NCI-H128 (cell line): ENCODE measurements around the gene LONRF3.
"Not testable (repeated sequence)": the region's sequence is repeated elsewhere in the genome, so short reads cannot be mapped to it uniquely, and the experiment has no call there.

Source experiments
- DNase-seq: peaks from one replicate; lab custom pipeline; 2025; ENCODE audit not compliant: unreplicated experiment; lab: John Stamatoyannopoulos, UW

Gene LONRF3

DNA sequence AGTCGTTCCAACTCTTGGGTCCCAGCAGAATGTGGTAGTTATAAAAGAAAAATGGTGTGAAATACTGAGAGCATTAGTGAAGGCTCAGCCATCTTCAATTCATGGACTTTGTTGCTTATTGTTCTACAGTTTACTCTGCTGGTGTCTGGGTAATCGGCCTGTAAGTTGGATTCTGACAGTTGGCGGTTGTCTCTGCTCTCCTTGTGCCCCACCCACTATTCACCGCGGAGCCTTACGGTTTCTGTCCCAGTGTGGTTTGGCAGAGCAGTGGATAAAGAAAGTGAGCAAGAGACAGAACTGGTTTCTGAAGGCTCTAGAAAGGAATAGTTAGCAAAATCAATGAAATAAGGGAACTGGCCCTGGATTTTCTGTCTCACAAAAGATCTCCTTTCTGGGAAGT, 9.1 kb downstream of the LONRF3 start:
- DNase-seq = no peak

DNA sequence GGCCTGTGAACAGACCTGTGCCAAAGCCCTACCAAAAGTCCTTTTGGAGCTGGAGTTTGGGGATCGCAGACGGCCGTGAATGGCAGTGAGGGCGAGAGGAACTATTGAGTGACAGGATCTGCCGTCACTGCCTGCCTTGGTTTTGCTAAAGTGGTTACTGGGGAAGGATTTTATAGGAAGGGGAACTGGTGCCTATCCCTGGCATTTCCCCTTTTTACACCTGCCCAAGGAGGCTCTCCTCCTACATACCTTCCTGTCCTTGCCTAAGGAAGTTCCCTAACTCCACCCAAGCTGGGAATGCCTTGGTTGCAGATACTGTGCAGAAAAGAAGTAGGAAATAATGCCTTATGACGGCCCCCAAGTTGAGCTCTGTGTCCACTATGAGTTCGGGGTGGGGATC, 14.5 kb downstream of the LONRF3 start:
- DNase-seq = no peak

- DNase-seq = no peak
Measured at GRCh38 chrX:118989886-118990285, 15.5 kb downstream of the LONRF3 start.

- no peak for DNase-seq
Measured at GRCh38 chrX:118990512-118991227, 16.3 kb downstream of the LONRF3 start.

DNA sequence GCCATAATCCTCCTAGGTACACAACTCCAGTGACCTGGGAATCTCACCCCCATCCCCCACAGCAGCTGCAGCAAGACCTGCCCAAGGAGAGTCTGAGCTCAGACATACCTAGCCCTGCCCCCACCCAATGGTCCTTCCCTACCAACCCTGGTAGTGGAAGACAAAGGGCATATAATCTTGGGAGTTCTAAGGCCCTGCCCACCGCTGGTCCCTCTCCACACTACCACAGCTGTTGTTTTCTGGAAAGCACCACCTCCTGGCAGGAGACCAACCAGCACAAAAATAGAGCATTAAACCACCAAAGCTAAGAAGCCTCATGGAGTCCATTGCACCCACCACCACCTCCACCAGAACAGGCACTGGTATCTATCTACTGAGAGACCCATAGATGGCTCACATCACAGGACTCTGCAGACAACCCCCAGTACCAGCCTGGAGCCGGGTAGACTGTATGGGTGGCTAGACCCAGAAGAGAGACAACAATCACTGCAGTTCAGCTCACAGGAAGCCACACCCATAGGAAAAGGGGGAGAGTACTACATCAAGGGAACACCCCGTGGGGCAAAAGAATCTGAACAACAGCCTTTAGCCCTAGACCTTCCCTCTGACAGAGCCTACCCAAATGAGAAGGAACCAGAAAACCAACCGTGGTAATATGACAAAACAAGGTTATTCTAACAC, 18.2 kb downstream of the LONRF3 start:
- not testable (repeated sequence) for DNase-seq

DNA sequence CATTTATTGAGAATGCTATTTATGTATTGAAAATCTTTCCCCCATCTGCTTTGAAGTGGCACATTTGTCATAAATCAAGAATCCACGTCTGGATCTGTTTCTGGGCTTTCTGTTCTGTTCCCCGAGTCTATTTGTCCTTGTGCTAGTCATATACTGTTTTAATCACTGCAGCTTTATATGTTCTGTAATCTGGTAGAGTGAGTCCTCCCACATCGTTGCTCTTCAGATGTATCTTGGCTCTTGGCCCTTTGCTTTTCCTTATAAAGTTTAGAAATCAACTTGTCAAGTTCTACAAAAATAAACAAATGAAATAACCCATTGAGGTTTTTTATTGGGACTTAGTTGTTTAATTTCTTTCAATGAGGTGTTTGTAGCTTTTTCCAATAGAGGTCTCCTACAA, 29.0 kb downstream of the LONRF3 start:
- no peak for DNase-seq

- DNase-seq = no peak
Measured at GRCh38 chrX:119004920-119005524, 30.6 kb downstream of the LONRF3 start.

GRCh38 chrX:119007189-119007770, 32.9 kb downstream of the LONRF3 start:
- no peak for DNase-seq

GRCh38 chrX:119008110-119008744, 33.8 kb downstream of the LONRF3 start:
- DNase-seq = no peak

GRCh38 chrX:119009071-119009470, 34.7 kb downstream of the LONRF3 start:
- no peak for DNase-seq

GRCh38 chrX:119010491-119010890, 36.1 kb downstream of the LONRF3 start:
- no peak for DNase-seq

- DNase-seq = no peak
Measured at GRCh38 chrX:119013164-119013563, 38.7 kb downstream of the LONRF3 start.

- DNase-seq = no peak
Measured at GRCh38 chrX:119015407-119016237, 41.2 kb downstream of the LONRF3 start.

GRCh38 chrX:119017077-119017476, 42.7 kb downstream of the LONRF3 start:
- DNase-seq = no peak

- no peak for DNase-seq
Measured at GRCh38 chrX:119025900-119026299, 51.5 kb downstream of the LONRF3 start.

- not testable (repeated sequence) for DNase-seq
Measured at GRCh38 chrX:119026344-119026743, 51.9 kb downstream of the LONRF3 start.

GRCh38 chrX:119027960-119028732, 53.7 kb downstream of the LONRF3 start:
- DNase-seq = not testable (repeated sequence)

GRCh38 chrX:119028733-119029330, 54.4 kb downstream of the LONRF3 start:
- no peak for DNase-seq

- DNase-seq = not testable (repeated sequence)
Measured at GRCh38 chrX:119029656-119030055, 55.2 kb downstream of the LONRF3 start.
